CD4-positive, alpha-beta T cell treated with Interleukin-17A for 4 hours (primary cell): ENCODE data around the gene CASTOR1.
A peak's percentile ranks its signal among the peaks of the same experiment; 100 is the strongest.

Source experiments
- DNase-seq: peaks from one replicate; pipeline ENCODE4 v3.0.0-alpha.2; 2020; ENCODE audit warnings: mixed read lengths

CASTOR1 gene

GRCh38 chr22:30244066-30244465, 45.2 kb downstream of the CASTOR1 start:
- DNase-seq, result no peak

DNA sequence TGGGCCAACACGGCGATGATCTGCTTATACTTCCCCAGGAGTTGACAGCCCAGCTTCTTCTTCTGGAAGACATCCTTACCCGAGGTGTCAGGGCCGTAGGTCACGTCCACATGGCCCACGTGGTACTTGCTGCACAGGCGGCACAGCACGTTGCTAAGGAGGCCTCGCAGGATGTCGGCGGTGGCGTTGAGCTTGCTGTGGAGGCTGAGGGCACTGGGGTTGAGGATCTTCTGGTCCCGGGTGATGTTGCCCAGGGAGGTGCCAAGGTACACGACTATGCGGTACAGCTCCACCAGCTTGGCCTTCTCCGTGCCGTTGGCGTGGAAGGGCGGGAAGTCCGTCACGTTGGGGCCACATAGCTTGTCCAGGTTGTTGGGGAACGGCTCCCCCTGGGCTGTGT, 45.6 kb downstream of the CASTOR1 start:
- DNase-seq, result peak; percentile 20

- DNase-seq, result no peak
Observed at GRCh38 chr22:30241576-30242371, 47.5 kb downstream of the CASTOR1 start.

DNA sequence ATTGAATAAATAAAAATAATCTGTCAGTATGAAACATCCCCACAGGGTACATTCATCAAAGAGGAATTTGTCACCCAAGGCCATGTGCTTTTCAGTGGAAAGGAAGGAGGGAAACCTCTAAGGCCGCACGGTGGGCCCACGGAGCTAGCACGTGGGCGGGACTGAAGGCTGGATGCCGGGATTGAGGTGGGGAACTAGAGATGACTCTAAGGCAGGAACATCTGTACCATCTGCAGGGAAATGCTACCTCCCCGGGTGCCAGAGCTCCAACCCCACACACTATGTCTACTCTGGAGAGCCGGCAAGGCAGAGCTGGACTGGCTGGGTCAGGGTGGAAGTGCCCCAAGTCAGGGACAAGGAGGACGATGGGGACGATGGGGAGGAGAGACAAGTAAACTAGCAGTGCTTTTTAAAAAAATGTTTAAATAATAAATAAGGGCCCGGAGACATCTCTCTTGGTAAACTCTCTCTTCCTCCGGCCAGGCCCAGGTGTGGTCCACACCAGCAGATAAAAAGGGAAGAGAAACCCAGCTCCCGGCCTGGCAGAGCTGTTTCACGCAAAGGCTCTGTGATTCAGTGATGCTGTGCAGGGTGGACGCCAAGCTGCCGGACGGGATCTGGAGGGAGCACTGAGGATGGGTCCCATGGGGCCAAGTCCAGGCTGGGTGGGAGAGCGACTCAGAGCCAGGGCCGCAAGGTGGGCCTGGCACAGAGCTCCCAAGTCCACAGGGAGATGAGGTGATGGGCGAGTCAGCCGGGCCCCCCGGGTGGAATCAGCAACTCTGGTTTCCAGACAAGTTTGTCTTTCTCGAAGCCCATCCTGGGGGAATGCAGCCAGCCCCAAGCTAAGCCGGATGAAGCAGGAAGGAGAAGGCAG, 48.5 kb downstream of the CASTOR1 start:
- no peak for DNase-seq

DNA sequence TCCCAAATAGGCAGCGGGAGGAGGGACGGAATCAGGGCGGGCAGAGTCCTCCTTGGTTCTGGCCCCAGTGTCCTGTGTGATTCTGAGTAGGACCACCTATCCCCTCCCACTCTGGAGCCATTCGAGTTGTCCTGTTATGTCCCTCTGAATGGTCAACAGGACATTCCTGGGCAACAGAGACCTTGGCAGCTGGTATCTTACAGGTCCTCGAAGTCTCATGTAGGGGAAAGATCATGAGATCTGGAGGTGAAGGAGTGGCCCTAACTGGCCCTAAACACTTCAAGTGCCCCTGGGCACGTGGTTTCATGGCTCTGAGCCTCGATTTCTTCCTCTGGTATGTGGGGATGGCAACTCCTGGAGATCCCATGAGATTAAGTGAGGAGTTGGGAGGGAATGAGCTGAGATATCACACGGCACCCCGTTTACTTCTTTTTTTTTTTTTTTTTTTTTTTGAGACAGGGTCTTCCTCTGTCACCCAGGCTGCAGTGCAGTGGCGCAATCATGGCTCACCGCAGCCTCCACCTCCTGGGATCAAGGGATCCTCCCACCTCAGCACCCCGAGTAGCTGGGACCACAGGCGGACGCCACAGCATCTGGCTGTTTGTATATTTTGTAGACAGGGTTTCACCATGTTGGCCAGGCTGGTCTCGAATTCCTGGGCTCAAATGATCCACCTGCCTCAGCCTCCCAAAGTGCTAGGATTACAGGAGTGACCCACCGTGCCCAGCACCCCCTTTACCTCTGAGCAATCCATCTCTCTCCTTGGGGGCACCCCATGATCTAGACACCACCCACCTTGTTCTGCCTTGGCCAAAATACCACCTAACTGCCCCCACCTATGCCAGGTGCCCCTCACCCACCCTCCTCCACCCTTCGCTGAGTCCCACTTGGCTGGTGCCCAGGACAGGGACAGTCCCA, 49.6 kb downstream of the CASTOR1 start:
- DNase-seq, result no peak

- DNase-seq, result no peak
Observed at GRCh38 chr22:30238661-30239487, 50.4 kb downstream of the CASTOR1 start.

DNA sequence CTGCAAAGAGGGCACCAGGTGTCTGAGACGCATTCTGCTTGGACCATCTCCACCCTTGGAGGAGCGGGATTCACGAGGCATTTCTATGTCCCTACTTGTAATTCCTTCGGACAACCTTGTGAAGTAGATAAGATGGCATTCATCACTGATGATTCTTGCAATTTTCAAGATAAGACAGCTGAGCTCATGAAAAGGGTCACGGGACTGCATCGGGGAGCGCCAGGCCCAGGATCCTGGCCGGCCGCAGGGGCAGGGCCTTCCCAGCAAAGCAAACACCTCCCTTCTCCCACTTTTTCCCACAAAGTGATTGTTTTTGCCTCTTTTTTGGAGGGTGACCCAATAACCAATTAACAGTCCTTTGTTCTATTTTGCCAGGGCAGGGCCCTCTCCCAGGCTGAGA, 51.2 kb downstream of the CASTOR1 start:
- DNase-seq, result no peak

- DNase-seq, result no peak
Observed at GRCh38 chr22:30236875-30237274, 52.4 kb downstream of the CASTOR1 start.

DNA sequence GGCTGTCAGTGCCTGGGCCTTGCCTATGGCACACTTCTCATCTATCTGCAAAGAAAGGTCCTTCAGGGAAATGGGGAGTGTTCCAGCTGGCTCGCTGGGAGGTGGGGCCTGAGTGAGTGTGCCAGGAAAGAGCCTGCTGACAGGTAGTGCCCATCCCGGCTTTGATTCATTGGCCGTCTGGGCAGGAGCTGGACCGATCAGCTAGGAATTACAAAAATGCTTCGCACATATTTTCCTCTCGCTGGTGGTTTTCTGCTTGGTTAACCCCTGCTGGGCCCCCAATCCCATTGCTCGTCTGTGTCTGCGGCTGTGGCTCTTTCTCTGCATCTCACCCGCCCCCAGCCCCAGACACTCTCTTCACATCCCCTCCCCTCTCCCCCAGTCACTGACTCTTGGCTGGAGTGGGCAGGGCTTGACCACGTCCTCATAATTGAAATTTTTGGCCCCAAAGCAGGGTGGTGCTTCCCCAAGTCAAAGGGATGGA, 53.6 kb downstream of the CASTOR1 start:
- DNase-seq, result no peak
